DMS79 treated with DMSO at 0.1 percent for 48 hours (cell line): ENCODE data around the gene TIMM13.
A peak's percentile ranks its signal among the peaks of the same experiment; 100 is the strongest.
"Not testable (repeated sequence)": the region's sequence is repeated elsewhere in the genome, so short reads cannot be mapped to it uniquely, and the experiment has no call there.

Source experiments
- DNase-seq: peaks from one replicate; lab custom pipeline; 2025; lab: John Stamatoyannopoulos, UW

TIMM13 gene

DNA sequence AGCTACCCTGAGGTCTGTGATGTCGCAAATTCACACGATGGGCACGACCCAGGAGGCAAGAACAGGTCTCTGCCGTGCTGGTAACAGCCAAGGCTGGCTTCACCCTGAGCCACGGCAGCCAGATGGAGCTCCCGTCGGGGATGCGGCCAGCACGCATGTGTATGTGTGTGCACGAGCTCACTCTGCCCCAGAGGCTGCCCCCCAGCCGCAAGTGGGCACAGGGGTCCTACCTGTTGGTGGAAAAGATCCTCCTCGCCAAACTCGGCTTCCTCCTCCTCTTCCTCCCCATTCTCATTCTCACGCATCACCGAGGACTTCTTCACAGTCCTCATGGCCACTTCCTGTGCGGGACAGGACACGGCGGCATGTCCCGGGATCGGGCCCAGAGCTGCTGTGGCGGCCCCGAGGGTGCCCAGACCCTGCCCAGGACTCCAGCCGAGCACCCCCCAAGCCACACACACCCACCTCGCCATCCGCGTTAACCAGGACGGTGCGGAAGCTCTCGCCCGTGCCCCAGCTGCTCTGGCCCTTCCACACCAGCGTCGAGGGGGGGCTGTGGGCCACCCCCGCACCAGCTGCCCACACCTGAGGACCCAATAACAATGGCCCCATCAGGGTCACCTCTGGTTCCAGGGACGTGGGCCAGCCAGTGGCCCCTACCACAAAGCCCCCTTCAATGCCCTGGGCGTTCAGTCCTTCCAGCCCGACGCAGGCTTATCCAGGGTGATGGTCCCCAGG lies 4.1 kb upstream of the TIMM13 start:
- DNase-seq: no peak

GRCh38 chr19:2429917-2430535 lies 2.6 kb upstream of the TIMM13 start:
- no peak for DNase-seq

GRCh38 chr19:2428756-2429711 lies 1.6 kb upstream of the TIMM13 start:
- no peak for DNase-seq

DNA sequence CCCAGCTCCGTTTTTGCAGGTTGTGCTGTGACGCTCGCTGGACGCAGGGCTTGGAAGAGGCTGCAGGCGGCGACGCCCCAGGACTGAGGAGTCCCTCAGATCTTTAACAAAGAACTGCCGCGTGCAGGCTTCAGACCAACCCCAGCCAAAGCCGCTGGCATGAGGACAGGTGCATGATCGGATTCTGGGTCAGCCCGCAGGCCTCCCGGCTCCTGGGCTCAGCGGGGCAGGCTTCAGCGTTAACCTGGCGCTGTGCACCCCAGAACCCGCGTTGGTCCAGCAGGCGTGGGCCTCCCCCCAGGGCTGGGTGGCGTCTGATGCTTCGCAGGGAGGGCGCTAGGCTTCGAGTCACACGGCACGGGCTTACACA lies 920 bp upstream of the TIMM13 start:
- DNase-seq: no peak

DNA sequence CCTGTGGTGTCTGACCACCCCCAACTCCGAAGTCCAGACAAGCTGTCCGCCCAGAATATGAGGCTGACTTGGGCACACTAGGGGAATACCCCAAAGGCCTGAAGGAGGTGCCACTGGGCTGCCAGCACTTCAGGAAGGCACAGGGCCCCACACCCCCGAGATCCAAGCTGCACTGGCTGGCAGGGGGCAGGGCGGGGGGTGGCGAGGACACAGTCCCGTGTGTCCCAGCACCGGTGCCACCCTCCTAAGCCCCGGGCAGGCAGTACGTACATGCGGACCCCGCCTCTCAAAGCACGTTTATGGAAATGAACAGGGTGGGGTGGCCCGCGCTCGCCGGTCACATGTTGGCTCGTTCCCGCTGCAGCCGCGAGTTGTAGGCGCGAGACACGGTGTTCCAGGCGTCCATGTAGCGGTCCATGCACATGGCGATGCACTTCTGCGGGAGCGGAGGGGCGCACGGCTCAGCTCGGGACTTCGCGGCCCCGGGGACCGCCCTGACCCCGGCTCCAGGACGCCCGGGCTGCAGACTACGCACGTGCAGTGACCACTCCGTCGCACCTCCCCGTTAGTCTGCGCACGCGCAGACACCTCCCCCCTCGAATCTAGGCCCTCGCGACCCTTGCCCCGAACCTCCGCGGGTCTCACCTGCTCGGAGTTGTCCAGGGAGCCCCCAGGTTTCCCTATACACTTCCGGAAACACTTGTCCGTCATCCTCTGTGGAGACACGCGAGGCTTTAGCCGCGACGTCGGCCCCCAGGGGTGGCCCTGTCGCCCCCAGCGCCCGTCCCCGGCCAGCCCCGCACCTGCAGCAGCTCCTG lies 566 bp downstream of the TIMM13 start:
- DNase-seq: peak; percentile 22

DNA sequence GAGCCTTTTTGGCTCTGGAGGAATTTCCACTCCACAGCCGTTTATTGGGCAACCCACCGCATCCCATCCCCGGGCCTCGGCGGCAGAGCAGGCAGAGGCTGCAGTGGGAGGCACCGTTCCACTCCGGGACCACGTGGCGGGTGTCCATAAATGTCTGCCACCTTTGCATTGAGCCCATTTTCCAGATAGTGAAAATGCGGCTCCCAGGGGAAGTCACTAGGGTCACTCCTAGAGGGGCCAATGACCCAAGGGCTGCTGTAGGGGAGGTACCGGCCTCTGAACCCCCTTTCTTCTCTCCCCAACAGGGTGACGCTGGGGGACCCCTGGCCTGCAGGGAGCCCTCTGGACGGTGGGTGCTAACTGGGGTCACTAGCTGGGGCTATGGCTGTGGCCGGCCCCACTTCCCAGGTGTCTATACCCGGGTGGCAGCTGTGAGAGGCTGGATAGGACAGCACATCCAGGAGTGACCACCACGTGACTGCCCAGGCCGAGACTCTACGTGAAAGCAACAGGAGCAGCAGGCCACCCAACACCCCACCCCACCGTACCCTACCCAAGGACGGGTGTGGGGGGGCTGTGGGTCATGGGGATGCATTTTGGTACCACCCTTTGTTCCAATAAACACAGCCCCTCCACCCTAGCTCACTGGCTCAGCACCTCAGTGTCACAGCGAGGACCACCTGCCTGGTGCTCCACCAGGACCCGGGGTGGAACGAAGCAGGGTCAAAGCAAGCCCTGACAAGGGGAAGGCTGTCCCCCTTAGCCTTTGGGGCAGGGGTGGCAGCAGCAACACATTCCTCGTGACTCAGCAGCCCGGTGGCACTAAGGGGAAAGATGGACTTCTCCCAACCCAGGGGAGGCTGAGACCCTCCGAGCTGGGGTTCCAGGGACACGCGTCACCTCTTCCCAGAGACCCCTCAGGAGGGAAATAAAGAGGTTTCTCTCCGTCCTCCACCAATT lies 1.5 kb downstream of the TIMM13 start:
- DNase-seq: no peak

GRCh38 chr19:2424686-2425621 lies 2.4 kb downstream of the TIMM13 start:
- no peak for DNase-seq

DNA sequence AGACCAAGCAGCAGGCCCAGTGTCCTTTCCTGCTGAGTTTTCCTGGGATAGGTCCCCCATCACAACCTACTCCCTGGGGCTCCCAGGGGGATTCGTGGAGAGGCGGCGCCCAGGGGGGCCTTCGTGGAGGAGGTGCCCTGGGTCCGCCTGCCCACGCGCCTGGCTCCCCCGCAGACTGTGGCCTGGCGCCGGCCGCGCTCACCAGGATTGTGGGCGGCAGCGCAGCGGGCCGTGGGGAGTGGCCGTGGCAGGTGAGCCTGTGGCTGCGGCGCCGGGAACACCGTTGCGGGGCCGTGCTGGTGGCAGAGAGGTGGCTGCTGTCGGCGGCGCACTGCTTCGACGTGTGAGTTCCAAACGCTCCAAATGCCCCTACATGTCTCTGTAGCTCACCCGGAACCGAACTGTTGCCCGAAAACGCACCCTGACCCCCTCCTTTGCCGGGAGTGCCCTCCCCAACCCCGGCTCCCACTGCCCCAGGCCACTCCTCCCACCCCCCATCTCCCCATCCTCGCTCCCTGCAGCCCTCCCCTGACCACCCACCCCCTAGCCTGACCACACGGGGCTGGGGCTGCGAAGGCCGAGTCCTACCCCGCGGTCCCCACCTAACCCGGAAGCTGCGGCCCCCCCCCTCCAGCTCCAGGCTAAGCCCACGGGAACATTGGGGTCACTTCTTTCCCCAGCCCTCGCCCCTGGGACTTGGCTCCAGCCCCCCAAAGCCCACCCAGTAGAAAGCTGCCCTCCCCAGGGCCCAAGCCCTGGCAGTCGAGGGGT lies 3.3 kb downstream of the TIMM13 start:
- no peak for DNase-seq

DNA sequence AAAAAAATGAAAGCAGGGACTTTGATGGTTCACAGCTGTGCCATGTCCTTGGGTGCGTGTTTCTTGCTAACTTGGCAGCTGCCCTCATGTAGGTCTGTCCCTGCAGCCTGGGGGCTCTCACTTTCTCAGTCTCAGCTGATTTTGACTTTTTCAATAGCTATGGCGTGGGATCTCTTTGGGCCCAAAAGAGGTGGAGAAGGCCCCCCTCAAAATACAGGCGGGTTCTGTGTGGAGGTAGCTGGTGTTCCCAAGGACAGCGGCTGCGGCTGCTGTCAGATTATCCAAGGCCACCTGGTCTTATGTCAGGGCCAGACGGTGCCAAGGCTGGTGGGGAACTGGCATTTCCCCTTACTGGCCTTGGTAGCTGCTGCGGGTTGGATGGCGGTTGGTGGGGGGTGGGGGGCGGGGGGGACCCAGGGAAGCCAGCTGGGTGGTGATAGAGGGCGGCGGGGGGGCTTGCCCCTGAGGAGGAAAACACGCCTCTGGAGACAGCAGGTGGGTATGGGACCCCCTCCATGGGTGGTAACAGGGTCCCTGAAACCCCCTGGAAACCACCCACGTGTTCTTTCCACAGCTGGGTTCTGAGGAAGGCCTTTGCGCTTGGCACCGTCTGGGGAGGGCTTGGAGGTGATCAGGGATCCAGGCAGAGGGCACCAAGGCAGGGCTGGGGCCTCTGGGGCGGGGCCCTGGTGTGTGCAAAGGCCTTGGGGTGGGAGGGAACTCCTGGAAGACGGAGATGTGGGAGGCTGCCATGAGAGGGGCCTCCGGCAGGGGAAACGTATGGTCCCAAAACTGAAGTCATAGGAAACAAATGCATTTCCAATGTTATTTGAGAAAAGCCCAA lies 4.1 kb downstream of the TIMM13 start:
- DNase-seq: no peak

DNA sequence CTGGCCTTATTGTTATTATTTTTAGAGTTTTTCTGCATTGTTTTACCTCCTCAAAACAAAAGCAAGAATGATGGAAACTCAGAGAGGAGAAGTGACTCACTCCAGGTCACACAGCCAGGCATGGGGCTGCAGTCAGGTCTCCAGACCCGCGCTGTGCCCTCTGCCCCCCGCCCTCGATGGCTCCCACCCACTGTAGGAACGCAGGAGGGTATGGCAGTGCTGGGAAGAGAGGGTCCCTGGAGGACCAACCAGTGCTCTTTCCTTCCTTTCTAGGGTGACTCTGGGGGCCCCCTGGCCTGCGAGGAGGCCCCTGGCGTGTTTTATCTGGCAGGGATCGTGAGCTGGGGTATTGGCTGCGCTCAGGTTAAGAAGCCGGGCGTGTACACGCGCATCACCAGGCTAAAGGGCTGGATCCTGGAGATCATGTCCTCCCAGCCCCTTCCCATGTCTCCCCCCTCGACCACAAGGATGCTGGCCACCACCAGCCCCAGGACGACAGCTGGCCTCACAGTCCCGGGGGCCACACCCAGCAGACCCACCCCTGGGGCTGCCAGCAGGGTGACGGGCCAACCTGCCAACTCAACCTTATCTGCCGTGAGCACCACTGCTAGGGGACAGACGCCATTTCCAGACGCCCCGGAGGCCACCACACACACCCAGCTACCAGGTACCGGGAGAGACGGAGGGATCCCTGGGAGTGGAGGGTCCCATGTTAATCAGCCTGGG lies 5.6 kb downstream of the TIMM13 start:
- no peak for DNase-seq

- DNase-seq: no peak
These were observed 6.9 kb downstream of the TIMM13 start for GRCh38 chr19:2420490-2420889.

DNA sequence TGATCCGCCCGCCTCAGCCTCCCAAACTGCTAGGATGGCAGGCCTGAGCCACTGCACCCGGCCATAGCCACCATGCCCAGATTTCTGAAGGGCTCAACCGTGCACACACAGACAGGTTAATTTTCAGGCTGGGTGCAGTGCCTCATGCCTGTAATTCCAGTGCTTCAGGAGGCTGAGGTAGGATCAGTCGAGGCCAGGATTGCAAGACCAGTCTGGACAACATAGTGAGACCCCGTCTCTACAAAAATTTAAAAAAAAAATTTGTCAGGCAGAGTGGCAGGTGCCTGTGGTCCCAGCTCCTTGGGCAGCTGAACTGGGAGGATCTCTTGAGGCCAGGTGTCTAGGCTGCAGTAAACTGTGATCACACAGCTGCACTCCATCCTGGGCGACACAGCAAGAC lies 7.6 kb downstream of the TIMM13 start:
- DNase-seq: no peak

GRCh38 chr19:2417881-2418406 lies 9.4 kb downstream of the TIMM13 start:
- no peak for DNase-seq

GRCh38 chr19:2417436-2417835 lies 9.9 kb downstream of the TIMM13 start:
- not testable (repeated sequence) for DNase-seq

GRCh38 chr19:2416321-2417097 lies 10.9 kb downstream of the TIMM13 start:
- DNase-seq: no peak

DNA sequence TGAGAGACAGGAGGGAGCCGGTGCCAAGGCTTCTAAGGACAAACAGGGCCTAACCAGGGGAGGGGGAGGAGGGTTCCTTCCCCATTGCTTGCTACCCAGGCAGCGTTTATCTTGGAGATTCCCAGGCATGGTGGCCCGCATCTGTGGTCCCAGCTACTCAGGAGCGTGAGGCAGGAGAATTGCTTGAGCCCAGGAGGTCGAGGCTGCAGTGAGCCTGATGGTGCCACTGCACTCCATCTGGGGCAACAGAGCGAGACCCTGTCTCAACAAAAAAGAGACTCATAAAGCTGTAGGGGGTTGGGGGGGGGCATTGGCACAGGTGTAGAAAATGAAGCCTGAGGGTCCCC lies 11.4 kb downstream of the TIMM13 start:
- DNase-seq: no peak
